A204.1 (cell line): ENCODE measurements around the gene EHHADH.

Experiments used
- FAIRE-seq: peaks from 2 replicates; lab custom pipeline; 2012; peaks lifted over from hg19 to GRCh38; lab: Jason Lieb, UNC

Gene EHHADH

GRCh38 chr3:185144784-185145183 lies 109.1 kb downstream of the EHHADH start:
- no peak for FAIRE-seq
